NCI-H345 treated with DMSO at 0.1 percent for 48 hours (cell line): ENCODE results near the gene KLHL36.
A peak's percentile ranks its signal among the peaks of the same experiment; 100 is the strongest.

Experiments used
- DNase-seq: peaks from one replicate; lab custom pipeline; 2025; ENCODE audit not compliant: unreplicated experiment; lab: John Stamatoyannopoulos, UW

Gene KLHL36

DNA sequence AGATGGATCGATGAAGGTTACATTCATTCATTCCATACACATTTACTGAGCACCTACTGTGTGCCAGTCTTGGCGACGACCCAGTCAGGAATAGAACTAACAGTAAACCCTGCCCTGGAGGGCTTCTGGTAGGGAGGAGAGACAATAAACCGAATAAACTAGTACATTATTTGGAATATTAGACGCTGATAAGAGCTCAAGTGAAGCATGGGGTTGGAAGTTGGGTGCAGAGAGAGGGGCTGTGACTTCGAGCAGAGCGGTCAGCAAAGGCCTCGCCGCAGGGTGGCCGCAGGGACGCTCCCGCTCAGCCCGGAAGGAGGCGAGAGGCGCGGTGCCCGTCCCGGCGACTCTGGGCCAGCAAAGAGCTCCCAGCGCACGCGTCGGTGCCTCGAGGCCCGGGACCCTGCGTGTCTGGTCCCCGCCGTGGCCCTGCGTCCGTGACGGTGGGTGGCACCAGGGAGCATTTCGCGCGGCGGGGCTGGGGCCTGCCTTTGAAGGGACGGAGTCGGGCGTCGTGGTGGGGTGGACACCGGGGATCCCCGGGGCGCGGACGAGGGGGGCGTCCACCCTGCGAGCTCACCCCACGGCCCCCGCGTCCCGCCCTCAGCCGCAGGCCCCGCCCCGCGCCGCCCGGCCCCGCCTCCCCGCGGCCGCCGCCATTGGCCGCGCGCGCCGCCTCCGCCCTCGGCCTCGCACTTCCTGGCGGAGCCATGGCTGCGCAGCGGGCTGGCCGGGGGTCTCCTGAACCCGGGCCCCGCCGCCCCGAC lies at the start of gene KLHL36:
Gene KLHL36 (plus strand): TSS at position 684 of the 767 bp plus-strand sequence. CDS start 2,357 bp downstream, outside the sequence.
- DNase-seq, result peak; percentile 10

DNA sequence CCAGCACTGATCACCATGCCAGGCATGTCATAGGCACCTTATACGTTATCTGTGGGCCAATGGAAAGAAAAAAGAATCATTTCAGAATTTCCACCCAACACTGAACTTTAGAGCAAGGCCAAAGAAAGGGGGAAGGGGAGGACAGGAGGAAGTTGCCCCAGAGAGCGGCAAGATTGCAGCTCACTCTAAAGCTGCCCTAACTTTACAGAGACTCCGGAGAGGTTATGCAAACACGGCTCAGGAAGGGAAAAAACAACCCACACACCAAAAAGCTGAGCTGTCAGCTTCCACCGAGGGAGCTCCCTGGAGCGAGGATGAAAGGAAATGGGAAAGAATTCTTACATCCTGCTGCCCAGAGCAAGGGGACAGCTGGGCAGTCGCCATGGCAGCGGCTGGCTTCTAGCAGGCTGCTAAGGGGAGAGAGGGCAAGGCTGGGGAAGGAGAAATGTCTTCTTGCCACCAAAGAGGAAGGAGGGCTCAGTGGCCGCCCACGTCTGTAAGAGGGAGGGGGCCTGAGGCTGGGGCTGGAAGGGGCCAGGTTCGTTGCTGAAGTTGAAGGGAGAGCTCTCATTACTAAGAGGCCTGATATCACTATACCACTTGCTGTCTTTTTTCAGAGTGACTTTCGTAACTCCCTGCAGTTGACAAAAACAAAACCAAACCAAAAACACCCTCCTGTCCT lies 48.6 kb upstream of the KLHL36 start:
- DNase-seq, result no peak

GRCh38 chr16:84600343-84601229 lies 47.7 kb upstream of the KLHL36 start:
- no peak for DNase-seq

DNA sequence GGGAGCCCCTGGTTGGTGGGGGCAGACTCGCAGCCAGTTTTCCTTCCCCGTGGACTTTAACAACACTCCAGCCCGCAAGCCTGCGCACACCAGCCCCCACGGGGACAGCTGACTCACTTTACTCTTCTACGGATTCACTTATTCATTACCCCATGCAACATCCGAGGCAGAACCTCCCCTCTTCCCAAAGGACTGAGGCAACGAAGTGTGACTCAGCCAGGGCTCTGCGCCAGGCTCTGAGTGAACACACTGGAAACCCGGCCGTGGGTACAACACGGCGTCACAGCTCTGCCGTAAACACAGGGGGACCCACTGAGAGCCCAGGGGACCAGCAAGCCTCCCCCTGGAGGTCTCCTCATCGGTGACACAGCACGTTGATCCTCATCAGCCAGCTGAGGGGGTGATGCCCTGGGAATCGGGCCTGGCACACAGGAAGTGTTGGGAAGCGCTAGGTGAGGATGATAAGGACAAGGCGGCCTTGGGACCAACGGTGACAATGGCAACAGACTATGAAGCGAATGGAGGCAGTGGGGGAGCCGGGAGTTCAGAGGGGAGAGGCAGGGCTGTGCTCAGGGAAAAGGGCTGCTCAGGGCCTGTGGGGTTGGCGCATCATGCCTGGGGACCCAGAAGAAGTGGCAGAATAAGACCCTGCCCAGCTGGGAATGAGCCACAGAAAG lies 45.0 kb upstream of the KLHL36 start:
- DNase-seq, result no peak

DNA sequence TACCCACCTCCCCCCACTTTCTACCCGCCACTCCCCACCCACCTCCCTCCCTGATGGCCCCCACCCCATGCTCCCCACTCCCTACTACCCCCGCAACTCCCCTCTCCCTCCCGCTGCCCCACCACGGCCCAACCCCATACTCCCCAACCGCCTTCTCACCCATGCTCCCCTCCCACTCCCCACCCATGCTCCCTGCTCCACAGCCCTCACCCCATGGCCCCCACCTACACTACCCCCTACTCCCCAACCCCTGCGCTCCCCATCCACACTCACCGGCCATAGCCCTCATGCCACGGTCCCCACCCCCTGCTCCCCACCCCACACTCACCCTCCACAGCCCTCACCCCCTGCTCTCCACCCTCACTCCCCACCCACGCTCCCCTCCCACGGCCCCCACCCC lies 44.4 kb upstream of the KLHL36 start:
- DNase-seq, result no peak

DNA sequence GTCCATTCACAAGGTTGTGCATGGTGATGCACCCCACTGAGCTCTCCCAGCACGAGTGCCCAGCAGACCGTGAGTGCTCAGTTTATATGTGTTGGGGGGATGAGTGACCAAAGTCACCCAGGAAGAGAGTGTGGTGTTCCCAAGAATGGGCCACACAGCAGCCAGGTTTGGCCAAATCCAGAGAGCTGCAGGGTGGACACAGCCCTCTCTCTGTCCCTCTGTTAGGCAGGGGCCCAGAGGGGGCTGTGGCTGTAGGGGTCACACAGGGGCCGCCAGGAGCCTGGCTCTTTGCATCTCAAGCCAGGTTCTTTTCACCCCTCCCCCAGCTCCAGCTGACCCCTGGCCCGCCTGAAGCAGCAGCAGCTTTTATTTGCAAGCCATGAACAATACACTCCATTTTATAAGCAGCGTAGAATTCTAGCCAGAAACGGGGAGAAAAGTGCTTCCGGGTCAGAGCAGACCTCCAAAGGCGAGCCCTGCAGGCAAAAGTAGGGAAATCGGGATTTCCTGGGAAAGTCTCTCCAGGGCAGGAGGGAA lies 43.8 kb upstream of the KLHL36 start:
- DNase-seq, result no peak

DNA sequence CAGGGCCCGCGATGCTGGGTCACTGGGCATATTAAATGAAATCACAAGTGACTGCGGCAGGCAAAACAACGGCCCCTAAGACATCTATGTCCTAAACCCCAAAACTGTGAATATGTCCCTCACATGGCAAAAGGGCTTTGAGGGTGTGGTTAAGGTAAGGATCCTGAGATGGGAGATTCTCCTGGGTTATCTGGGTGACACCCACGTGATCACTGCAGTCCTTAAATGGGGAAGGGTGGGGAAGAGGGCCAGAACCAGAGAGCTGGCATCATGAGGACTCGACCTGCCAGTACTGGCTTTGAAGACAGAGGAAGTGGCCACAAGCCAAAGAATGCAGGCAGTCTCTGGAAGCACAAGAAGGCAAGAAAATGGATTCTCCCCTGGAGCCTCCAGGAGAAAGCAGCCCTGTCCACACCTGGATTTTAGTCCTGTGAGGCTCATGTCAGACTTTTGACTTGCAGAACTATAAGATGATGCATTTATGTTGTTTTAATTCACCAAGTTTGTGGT lies 42.9 kb upstream of the KLHL36 start:
- no peak for DNase-seq

DNA sequence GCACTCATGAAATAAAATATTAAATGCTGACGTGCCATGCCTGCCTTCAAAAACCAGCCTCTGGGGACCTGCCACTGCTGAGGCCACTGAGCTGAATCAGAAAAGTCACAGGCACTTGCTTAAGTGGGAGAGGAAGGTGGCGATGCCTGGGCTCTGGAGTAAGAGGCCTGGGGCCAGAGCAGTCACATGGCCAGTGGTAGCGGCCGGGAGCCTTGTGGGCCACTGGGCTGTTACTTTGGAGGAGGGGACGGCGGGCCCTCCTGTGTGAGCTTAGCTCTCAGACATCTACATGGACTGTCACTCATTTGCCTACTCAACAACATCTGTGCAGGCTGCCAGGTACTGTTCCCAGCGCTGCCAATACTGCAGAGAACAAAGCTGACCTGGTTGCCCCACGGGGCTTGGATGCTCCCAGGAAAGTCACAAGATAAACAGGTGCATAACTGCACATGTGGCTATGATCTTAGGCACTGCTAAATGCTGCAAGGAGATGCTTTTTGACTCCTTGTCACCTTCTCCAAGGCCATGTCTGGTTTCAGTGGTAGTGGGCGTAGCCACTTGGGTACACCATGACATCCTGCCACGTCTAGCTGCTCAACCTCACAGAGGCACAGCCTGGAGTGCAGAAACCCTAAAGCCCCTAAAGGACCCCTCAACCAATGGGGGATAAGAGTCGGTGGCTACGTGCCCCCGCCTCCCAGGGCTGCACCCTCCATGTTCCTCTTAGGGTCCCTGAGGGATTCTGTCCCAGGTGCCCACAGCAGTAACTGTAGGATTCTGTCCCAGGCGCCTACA lies 42.0 kb upstream of the KLHL36 start:
- DNase-seq, result no peak

GRCh38 chr16:84607061-84607460 lies 41.2 kb upstream of the KLHL36 start:
- no peak for DNase-seq

DNA sequence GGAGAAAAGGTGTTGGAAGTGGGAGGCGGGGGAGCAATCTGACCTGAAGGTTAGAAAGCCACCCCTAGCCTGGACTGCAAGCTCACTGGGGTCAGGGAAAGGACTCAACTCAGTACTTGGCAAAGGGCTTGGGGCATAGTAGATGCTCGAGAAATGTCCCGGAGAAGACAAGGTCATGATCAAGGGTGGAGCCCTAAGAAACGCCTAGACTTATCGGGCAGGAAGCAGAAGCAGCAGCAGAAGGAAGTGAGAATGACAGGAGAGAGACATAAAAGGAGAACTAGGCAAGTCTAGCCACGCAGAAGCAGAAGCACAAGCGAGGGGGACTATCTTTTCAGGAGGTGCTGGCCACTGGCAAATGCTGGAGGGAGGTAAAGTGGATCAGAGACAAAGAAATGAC lies 40.6 kb upstream of the KLHL36 start:
- DNase-seq, result no peak

DNA sequence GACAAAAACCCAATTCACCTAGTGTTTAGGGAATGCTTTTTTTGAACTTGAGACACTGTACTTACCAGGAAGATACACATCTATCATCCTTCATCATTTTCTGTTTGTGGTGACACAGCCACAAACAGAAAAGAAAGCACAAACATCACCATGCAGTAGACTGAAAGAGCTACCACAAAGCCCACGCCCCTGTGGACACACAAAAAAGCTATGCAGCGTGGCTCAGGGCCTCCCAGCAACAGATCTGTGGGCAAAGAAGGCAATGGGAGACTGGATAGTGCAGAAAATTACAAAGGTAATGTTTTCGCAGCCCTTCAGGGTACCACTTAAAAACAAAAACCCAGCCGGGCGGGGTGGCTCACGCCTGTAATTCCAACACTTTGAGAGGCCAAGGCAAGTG lies 40.0 kb upstream of the KLHL36 start:
- no peak for DNase-seq

- DNase-seq, result no peak
Observed at GRCh38 chr16:84609563-84610177, 38.6 kb upstream of the KLHL36 start.

- no peak for DNase-seq
Observed at GRCh38 chr16:84610376-84610775, 37.9 kb upstream of the KLHL36 start.

GRCh38 chr16:84611041-84611440 lies 37.3 kb upstream of the KLHL36 start:
- DNase-seq, result no peak

DNA sequence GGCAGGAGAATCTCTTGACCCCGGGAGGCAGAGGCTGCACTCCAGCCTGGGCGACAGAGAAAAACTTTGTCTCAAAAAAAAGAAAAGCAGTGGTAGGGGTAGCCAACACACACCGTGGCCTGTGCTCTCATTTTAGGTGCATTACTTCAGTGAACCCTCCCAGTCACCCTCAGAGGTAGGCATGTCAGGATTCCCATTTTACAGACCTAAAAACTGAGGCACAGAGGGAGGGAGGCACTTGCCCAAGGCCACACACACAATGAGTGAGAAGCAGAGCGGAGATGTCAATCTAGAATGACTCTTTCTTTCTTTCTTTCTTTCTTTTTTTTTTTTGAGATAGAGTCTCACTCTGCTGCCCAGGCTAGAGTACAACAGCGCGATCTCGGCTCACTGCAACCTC lies 35.6 kb upstream of the KLHL36 start:
- DNase-seq, result no peak

GRCh38 chr16:84613408-84614072 lies 34.8 kb upstream of the KLHL36 start:
- no peak for DNase-seq

GRCh38 chr16:84614073-84614459 lies 34.2 kb upstream of the KLHL36 start:
- DNase-seq, result no peak

DNA sequence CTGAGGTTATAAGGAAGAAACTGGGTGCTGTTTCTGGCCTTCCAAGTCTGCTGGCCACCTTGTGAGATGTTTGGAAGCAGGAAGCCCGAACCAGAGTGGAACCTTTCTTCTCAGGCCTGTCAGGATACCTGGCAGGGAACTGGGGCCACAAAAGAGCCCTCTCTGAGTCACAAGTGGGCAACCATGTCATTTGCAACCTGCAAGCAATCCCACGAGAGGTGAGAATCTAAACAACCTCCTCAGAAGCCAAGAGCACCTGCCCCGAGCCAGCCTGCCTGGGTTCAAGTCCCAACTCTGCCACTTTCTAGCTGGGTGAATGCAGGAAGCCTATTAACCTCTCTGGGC lies 33.7 kb upstream of the KLHL36 start:
- no peak for DNase-seq
